Measurements from ENCODE around the gene OLA1. TPM values are rescaled to one million over a fixed set of nuclear protein-coding genes. Genes with fewer than 3 reads are reported as not detected.

The OLA1 gene
- total and polyA plus RNA-seq, 9 of the 15 experiments (the other 6 are each of a cell fraction or from before 2014, with no cell fraction given), result 208 to 353 (median 225) TPM

DNA sequence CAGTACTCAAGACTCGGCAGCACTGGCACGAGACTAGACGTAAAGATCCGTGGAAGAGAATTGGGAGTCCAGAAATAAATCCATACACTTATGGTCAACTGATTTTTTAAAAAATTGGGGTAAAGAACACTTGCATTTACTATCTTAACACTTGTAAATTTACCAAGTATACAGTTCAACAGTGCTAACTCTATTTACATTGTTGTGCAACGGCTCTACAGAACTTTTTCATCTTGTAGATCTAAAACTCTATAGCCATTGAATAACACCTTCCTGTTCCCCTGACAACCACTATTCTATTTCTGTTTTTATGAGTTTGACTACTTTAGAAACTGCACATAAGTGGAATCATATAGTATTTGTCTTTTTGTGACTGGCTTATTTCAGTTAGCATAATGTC is 153.8 kb downstream of the OLA1 start:
- intact Hi-C loops (cut with micrococcal nuclease), result no loop called here

More for the DNA sequence above, 153.8 kb downstream of the OLA1 start:
- Histone ChIP-seq H4K20me1 (replicated peaks; ENCODE audit: control insufficient read depth, insufficient read depth, low read length) (no peaks in the 10 kb centered on the region), H3K9me3 (replicated peaks; ENCODE audit: control insufficient read depth, insufficient read depth, low read depth, low read length) (no peaks in the 10 kb centered on the region), H3K27me3 (ENCODE audit: control insufficient read depth in 2 of 2, insufficient read depth in 2 of 2, low read length in 2 of 2) (no peaks in the 10 kb centered on the region), H3K4me2 (ENCODE audit: insufficient read depth, low read length) (no peak overlapping the region), H3K4me3 (no peak overlapping the region), H3K36me3 (ENCODE audit: control insufficient read depth, insufficient read depth, low read length) (peaks cover 23% of the 10 kb centered on the region; the same call in 2 of the 3 replicates), H3K79me2 (ENCODE audit: control insufficient read depth, insufficient read depth, low read length) (no peaks in the 10 kb centered on the region), H3K4me1 (replicated peaks in 1 of 2; ENCODE audit: control insufficient read depth in 2 of 2, insufficient read depth in 2 of 2, low read length in 2 of 2) (no peaks in the 10 kb centered on the region), H3K27ac (ENCODE audit: extremely low read depth, low read depth, low read length) (no peak overlapping the region), H2AFZ (ENCODE audit: low read depth, low read length) (no peak overlapping the region), H3K9me1 (ENCODE audit: control insufficient read depth, insufficient read depth, low read length) (no peaks in the 10 kb centered on the region), H3K9ac (ENCODE audit: insufficient read depth in 1 of 2, low read depth in 2 of 2, low read length in 2 of 2) (no peak overlapping the region)
- POLR2A ChIA-PET, result no interaction called here
- CTCF ChIA-PET (ENCODE audit: low intra/inter-chr PET ratio), result interaction anchor here (0.6 kb wide), 1 partner anchor 22 kb away, joined by 3 read pairs; no protein-coding TSS in a partner anchor
- TF ChIP-seq, protein P1, sequence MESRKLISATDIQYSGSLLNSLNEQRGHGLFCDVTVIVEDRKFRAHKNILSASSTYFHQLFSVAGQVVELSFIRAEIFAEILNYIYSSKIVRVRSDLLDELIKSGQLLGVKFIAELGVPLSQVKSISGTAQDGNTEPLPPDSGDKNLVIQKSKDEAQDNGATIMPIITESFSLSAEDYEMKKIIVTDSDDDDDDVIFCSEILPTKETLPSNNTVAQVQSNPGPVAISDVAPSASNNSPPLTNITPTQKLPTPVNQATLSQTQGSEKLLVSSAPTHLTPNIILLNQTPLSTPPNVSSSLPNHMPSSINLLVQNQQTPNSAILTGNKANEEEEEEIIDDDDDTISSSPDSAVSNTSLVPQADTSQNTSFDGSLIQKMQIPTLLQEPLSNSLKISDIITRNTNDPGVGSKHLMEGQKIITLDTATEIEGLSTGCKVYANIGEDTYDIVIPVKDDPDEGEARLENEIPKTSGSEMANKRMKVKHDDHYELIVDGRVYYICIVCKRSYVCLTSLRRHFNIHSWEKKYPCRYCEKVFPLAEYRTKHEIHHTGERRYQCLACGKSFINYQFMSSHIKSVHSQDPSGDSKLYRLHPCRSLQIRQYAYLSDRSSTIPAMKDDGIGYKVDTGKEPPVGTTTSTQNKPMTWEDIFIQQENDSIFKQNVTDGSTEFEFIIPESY (CRISPR knock-in tag; IDR thresholded peaks at IDR 0.05), result no peak
- TF ChIP-seq CEBPB (tag; IDR thresholded peaks at IDR 0.05) (peak; percentile 30; the same call in 1 of the 2 replicates), RBM25 (IDR thresholded peaks at IDR 0.05; ENCODE audit: low read depth, low read length, severe bottlenecking) (no peak), RFX1 (IDR thresholded peaks at IDR 0.05) (peak; percentile 27; the same call in 1 of the 2 replicates), SIN3B (IDR thresholded peaks at IDR 0.05; ENCODE audit: low read depth) (no peak)
- FAIRE-seq (no peak), DNase-seq (ENCODE audit: extremely low read depth in 1 of 4, low spot score in 3 of 4) (no peak), ATAC-seq (no peak)
- WGBS (ENCODE audit: insufficient coverage, low coverage, missing lambda C conversion rate), result 95% methylated on average over 5 of the region's 5 CpGs
- in situ Hi-C loops (cut with MboI), result no loop called here
- BruUV-seq (replicated peaks), result no TSS peak

All from K562 (cell line).